Ascending aorta (tissue), 2 donors: Measurements from ENCODE around the gene SCLY. TPM values are rescaled to one million over a fixed set of nuclear protein-coding genes. Genes with fewer than 3 reads are reported as not detected.

Source experiments
- DNase-seq, 2 donors: peaks; one replicate each; pipeline ENCODE4 v3.0.0-alpha.2; 2019; ENCODE audit warnings: low spot score in 2 of 2
- H3K27ac ChIP-seq, 2 donors: fragments of 200-600 bp; sonication (generic); one replicate each; pipeline ENCODE4 v1.5.1; 2016 to 2017; ENCODE audit warnings: mild to moderate bottlenecking in 1 of 2
- H3K27me3 ChIP-seq: fragments of 200-600 bp; sonication (generic); one replicate; pipeline ENCODE4 v1.5.1; 2017
- H3K36me3 ChIP-seq, 2 donors: fragments of 200-600 bp; sonication (generic); one replicate each; pipeline ENCODE4 v1.5.1; 2016
- H3K4me1 ChIP-seq, 2 donors: fragments of 200-600 bp; sonication (generic); one replicate each; pipeline ENCODE4 v1.5.1; 2016 to 2017; ENCODE audit warnings: mild to moderate bottlenecking in 1 of 2
- H3K4me3 ChIP-seq, 2 donors: fragments of 200-600 bp; sonication (generic); one replicate each; pipeline ENCODE4 v1.5.1; 2016 to 2017; ENCODE audit warnings: mild to moderate bottlenecking in 1 of 2
- H3K9me3 ChIP-seq, 2 donors: fragments of 200-600 bp; sonication (generic); one replicate each; pipeline ENCODE4 v1.5.1; 2016
- intact Hi-C: fragments of 100-400 bp; cut with DNase I; formaldehyde crosslinking; loops from one replicate; pipeline ENCODE4 v1.15.1; 2023
- total RNA-seq: library from RNA; depleted of rRNA; stranded (reverse); fragments of >200 nt; gene quantifications from one replicate; pipeline ENCODE4 v1.1.0, GENCODE V29; 2016
- TF ChIP-seq, protein P1 (sequence below), 3 experiments: fragments of 200-600 bp in 2 of 3; fragments of 450-650 bp in 1 of 3; sonication (generic) in 2 of 3; IDR thresholded peaks; one replicate each; pipeline ENCODE4 v1.5.1; 2016 to 2019; ENCODE audit warnings: antibody characterized with exemption in 3 of 3, mild to moderate bottlenecking in 1 of 3, moderate library complexity in 1 of 3

The SCLY gene
- total RNA-seq, 1 donor from 2014 or later, result 87.5 TPM

DNA sequence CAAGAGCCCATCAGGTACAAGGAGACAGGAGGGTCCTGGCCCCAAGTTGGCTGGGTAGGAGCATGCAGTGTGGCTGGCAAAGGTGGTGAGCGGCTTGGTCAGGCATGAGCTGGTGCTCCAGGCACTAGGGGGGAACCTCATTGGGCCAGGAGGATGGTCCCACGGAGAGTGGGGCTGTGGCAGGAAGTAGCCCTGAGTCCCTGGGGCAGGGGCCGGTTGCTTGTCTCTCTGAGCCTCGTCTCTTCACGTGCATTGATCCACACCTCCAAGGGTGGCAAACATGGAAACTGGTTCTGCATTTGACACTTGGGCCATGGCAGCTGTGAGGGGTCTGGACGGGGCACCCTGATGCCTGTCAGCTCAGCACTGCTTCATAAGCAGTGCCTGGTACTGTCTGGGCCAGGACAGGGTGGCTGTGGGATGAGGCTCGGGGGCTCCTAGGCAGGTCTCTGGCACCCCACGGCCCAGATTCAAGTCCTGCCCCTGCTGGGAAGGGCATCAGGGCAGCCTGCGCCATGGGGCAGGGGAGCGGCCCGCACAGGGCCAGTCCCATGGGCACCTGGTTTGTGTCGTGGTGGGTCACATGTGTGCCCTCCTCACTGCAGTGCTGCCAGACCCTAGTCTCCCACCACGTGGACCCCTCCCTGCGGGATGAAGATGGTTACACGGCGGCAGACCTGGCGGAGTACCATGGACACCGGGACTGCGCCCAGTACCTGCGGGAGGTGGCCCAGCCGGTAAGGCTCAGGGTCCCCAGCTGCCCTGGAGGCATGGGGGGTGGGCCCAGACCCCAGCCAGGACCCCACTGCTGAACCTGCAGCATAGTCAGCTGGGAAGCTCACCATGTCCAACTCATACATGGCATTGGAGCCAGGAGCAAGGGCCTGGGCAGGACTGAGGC, 55.7 kb downstream of the SCLY start:
- no peak for DNase-seq
- no peaks in the 10 kb centered on the region for H3K27me3 ChIP-seq
- TF ChIP-seq, protein P1, sequence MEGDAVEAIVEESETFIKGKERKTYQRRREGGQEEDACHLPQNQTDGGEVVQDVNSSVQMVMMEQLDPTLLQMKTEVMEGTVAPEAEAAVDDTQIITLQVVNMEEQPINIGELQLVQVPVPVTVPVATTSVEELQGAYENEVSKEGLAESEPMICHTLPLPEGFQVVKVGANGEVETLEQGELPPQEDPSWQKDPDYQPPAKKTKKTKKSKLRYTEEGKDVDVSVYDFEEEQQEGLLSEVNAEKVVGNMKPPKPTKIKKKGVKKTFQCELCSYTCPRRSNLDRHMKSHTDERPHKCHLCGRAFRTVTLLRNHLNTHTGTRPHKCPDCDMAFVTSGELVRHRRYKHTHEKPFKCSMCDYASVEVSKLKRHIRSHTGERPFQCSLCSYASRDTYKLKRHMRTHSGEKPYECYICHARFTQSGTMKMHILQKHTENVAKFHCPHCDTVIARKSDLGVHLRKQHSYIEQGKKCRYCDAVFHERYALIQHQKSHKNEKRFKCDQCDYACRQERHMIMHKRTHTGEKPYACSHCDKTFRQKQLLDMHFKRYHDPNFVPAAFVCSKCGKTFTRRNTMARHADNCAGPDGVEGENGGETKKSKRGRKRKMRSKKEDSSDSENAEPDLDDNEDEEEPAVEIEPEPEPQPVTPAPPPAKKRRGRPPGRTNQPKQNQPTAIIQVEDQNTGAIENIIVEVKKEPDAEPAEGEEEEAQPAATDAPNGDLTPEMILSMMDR (IDR thresholded peaks at IDR 0.05), result no peak
- intact Hi-C loops, result no loop called here
- no peak overlapping the region for H3K4me3 ChIP-seq
- H3K9me3 ChIP-seq, result peaks cover 0 to 16% of the 10 kb centered on the region in 2 donors
- no peak overlapping the region for H3K27ac ChIP-seq
- H3K4me1 ChIP-seq, result peaks cover 0 to 4% of the 10 kb centered on the region in 2 donors
- no peaks in the 10 kb centered on the region for H3K36me3 ChIP-seq

DNA sequence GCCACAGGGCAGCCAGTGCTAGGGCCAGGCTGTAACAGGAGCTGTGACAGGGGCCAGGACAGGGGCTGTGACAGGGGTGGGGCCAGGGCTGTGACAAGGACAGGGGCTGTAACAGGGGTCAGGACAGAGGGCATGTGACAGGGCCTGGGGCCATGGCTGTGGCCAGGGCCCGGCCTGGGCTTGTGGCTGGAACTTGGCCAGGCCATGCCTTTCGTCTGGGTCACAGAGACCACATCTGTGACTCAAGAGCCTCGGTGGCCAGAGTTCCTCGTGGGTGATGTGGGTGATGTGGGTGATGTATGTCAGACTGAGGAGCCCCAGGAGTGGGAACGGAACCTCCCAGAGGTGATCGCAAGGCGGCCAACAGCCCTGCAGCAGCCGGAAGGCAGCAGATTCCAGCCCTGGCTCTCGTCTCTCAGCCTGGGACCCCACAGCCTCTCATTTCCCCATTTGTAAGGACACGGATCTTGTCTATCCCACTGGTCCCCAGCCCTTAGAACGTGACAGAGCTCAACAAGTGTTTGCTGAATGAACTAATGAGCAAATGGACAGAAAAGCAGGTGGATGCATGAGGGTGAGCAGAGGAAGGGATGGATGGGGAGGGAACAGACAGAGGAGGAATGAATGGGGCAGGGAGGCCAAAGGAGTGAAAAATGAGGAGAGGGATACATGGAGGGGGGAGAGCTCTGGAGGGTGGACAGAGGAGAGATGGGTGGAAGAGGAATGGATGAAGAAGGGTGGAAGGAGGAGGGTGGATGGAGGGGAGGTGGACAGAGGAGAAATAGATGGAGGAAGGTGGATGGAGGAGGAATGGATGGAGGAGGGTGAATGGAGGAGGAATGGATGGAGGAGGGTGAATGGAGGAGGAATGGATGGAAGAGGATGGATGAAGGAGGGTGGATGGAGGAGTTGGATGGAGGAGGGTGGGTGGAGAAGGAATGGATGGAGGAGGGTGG, 56.7 kb downstream of the SCLY start:
- TF ChIP-seq, protein P1 (IDR thresholded peaks at IDR 0.05), result no peak
- intact Hi-C loops, result no loop called here

DNA sequence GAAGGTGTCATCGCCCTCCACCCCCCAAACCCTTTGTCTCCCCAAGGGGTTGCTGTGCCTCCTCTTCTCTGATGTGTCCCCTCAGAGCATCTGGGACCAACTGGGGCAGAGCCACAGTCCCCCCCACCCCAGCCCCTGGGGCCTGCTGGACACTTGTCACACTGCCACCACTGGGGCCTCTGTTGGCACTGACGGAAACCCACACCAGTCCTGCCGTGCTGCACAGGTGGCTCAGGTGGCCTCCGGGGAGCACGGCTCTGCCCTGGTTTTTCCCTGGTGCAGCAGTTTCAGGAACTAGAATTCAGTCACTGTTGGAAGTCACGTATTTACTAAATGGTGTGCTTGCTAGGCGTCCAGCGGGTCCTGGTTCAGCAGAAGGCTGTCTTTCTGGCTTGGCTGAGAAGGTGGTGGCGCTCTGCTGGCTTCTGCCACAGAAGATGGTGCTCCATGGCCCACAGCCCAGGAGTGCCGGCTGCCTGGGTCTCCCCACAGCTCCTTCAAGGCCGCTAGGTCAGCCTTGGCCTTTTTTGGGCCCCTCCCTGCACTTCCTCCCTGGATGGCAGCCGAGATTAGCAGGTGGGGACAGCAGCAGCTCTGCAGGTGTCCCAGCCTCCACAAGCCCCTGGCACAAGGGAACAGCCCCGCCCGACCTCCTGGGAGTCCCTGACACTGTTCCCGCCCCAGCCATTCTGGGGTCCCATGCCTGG, 59.1 kb downstream of the SCLY start:
- no peaks in the 10 kb centered on the region for H3K9me3 ChIP-seq
- DNase-seq, result no peak
- H3K36me3 ChIP-seq, result no peaks in the 10 kb centered on the region
- H3K4me1 ChIP-seq, result peaks cover 0 to 4% of the 10 kb centered on the region in 2 donors
- no peak overlapping the region for H3K27ac ChIP-seq
- TF ChIP-seq, protein P1 (IDR thresholded peaks at IDR 0.05), result no peak
- intact Hi-C loops, result no loop called here
- no peak overlapping the region for H3K4me3 ChIP-seq
- no peaks in the 10 kb centered on the region for H3K27me3 ChIP-seq

More for the DNA sequence above, 56.7 kb downstream of the SCLY start:
- peaks cover 0 to 10% of the 10 kb centered on the region in 2 donors for H3K9me3 ChIP-seq
- no peak overlapping the region for H3K27ac ChIP-seq
- no peaks in the 10 kb centered on the region for H3K27me3 ChIP-seq
- peaks cover 0 to 4% of the 10 kb centered on the region in 2 donors for H3K4me1 ChIP-seq
- H3K36me3 ChIP-seq, result no peaks in the 10 kb centered on the region
- no peak for DNase-seq
- H3K4me3 ChIP-seq, result no peak overlapping the region

DNA sequence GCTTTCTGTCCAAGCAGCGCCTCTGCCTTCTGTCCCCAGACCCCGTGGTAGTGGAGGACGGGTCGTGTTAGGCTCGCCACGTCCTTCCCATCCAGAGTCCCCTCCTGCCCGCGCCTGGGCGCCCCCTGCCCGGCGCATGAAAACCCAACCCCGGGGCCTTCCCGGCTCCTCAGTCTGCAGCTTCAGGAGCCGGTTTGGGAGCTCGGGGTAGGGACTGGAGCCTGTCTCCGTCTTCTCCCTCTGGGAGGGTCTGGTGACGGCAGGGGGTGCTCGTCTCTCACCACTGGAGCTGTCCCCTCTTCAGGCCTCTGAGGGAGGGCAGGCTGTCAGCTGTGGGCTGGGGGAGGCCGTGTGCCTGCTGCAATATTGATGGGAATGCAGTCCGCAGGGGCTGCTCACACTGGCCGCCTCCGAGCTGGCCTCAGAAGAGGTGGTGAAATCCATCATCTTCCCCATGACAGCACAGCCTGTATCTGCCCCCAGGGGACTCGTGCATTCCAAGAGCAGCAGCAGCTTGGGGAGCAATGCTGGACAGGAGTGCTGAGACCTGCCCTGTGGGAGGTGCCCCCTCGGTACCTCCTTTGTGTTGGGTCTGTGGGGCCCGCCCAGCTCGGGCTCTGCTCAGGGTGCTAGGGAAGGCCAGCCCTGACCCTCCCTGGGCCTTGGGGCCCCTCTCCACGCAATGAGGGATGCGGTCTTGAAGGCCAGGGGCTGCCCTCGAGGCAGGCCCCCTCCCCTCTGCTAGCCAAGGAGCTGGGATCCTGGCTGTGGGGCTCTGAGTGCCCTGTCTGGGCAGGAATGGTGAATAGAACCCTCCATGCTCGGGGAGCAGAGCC, 59.9 kb downstream of the SCLY start:
- intact Hi-C loops, result no loop called here
- Histone ChIP-seq H3K27ac (no peak overlapping the region), H3K4me1 (peaks cover 0 to 4% of the 10 kb centered on the region in 2 donors), H3K36me3 (no peaks in the 10 kb centered on the region), H3K4me3 (no peak overlapping the region), H3K9me3 (no peaks in the 10 kb centered on the region), H3K27me3 (no peaks in the 10 kb centered on the region)
- TF ChIP-seq, protein P1 (IDR thresholded peaks at IDR 0.05), result peak in 2 of 3 experiments; percentile 20 to 38
- no peak for DNase-seq
